Progenitor cell of endocrine pancreas (in vitro differentiated cells): Measurements from ENCODE around the gene OSGIN1. TPM values are rescaled to one million over a fixed set of nuclear protein-coding genes. Genes with fewer than 3 reads are reported as not detected.

Experiments
- DNase-seq: peaks from one replicate; pipeline ENCODE4 v3.0.0; 2021; ENCODE audit warnings: low spot score; ENCODE audit not compliant: unreplicated experiment
- H3K27ac Mint-ChIP-seq: 2 replicates; pipeline ENCODE4 v1.8.0; 2021; ENCODE audit warnings: mild to moderate bottlenecking, moderate library complexity, mixed read lengths
- H3K27me3 Mint-ChIP-seq: 2 replicates; pipeline ENCODE4 v1.8.0; 2021; ENCODE audit warnings: mixed read lengths
- H3K36me3 Mint-ChIP-seq: 2 replicates; pipeline ENCODE4 v1.8.0; 2022; ENCODE audit warnings: mixed read lengths; ENCODE audit not compliant: insufficient read depth
- H3K4me1 Mint-ChIP-seq: 2 replicates; pipeline ENCODE4 v1.8.0; 2021; ENCODE audit warnings: low read depth, mixed read lengths
- H3K4me3 Mint-ChIP-seq: 2 replicates; pipeline ENCODE4 v1.8.0; 2021; ENCODE audit warnings: low read depth, mild to moderate bottlenecking, moderate library complexity, mixed read lengths
- H3K9me3 Mint-ChIP-seq: 2 replicates; pipeline ENCODE4 v1.8.0; 2021; ENCODE audit warnings: low read depth, mixed read lengths
- CTCF ChIP-seq: fragments of 200-600 bp; sonication (generic); IDR thresholded peaks from one replicate; pipeline ENCODE4 v1.5.0; 2021; ENCODE audit warnings: antibody characterized with exemption, mild to moderate bottlenecking; ENCODE audit not compliant: unreplicated experiment
- total RNA-seq: library from RNA; stranded (reverse); gene quantifications from 2 replicates; pipeline ENCODE4 v1.2.1, GENCODE V29; 2021

Gene OSGIN1
- total RNA-seq, 1 donor from 2014 or later, result 2.7 TPM

GRCh38 chr16:83928341-83929055, 24.5 kb upstream of the OSGIN1 start:
- no peaks in the 10 kb centered on the region for H3K27me3 Mint-ChIP-seq
- no peak overlapping the region for H3K27ac Mint-ChIP-seq
- TF ChIP-seq CTCF, result no peak

GRCh38 chr16:83929811-83930555, 23.1 kb upstream of the OSGIN1 start:
- TF ChIP-seq CTCF, result no peak
- Mint-ChIP-seq H3K4me1 (peaks cover 5% of the 10 kb centered on the region), H3K4me3 (no peak overlapping the region), H3K36me3 (peaks cover 4% of the 10 kb centered on the region), H3K27me3 (no peaks in the 10 kb centered on the region), H3K9me3 (no peaks in the 10 kb centered on the region), H3K27ac (no peak overlapping the region)
- DNase-seq, result no peak

More at GRCh38 chr16:83928341-83929055, 24.5 kb upstream of the OSGIN1 start:
- H3K36me3 Mint-ChIP-seq, result peaks cover 4% of the 10 kb centered on the region
- DNase-seq, result no peak
- H3K4me3 Mint-ChIP-seq, result no peak overlapping the region
- H3K4me1 Mint-ChIP-seq, result peaks cover 5% of the 10 kb centered on the region
- no peaks in the 10 kb centered on the region for H3K9me3 Mint-ChIP-seq

GRCh38 chr16:83930730-83931500, 22.1 kb upstream of the OSGIN1 start:
- Mint-ChIP-seq H3K4me3 (no peak overlapping the region), H3K36me3 (peaks cover 4% of the 10 kb centered on the region), H3K27me3 (no peaks in the 10 kb centered on the region), H3K27ac (no peak overlapping the region), H3K4me1 (peaks cover 5% of the 10 kb centered on the region), H3K9me3 (no peaks in the 10 kb centered on the region)
- DNase-seq, result no peak
- TF ChIP-seq CTCF, result no peak

- DNase-seq, result no peak
- no peak for TF ChIP-seq CTCF
- Mint-ChIP-seq H3K4me3 (no peak overlapping the region), H3K4me1 (peaks cover 4% of the 10 kb centered on the region), H3K27ac (no peak overlapping the region), H3K9me3 (no peaks in the 10 kb centered on the region), H3K36me3 (peaks cover 3% of the 10 kb centered on the region), H3K27me3 (no peaks in the 10 kb centered on the region)
These were observed 21.5 kb upstream of the OSGIN1 start for GRCh38 chr16:83931556-83931955.

- no peaks in the 10 kb centered on the region for H3K9me3 Mint-ChIP-seq
- TF ChIP-seq CTCF, result no peak
- H3K4me1 Mint-ChIP-seq, result no peaks in the 10 kb centered on the region
- H3K27ac Mint-ChIP-seq, result no peak overlapping the region
- no peak for DNase-seq
- peaks cover 6% of the 10 kb centered on the region for H3K36me3 Mint-ChIP-seq
- H3K27me3 Mint-ChIP-seq, result no peaks in the 10 kb centered on the region
- H3K4me3 Mint-ChIP-seq, result no peak overlapping the region
These were observed 20.7 kb upstream of the OSGIN1 start for GRCh38 chr16:83932304-83932703.
